Bronchial smooth muscle cell (primary cell): Measurements from ENCODE around the gene HPSE. TPM values are rescaled to one million over a fixed set of nuclear protein-coding genes. Genes with fewer than 3 reads are reported as not detected.

Experiments used
- total RNA-seq: library from RNA; depleted of rRNA; stranded (reverse); fragments of >200 nt; gene quantifications from 2 replicates; pipeline ENCODE4 v1.2.1, GENCODE V29; 2014

HPSE gene
- 0.63 and 0.69 TPM in 2 replicates for total RNA-seq

GRCh38 chr4:83334425-83335241, at the start of gene HPSE:
TSS of gene HPSE (minus strand) at chr4:83334848. CDS start at chr4:83334782, 66 bp downstream.

DNA sequence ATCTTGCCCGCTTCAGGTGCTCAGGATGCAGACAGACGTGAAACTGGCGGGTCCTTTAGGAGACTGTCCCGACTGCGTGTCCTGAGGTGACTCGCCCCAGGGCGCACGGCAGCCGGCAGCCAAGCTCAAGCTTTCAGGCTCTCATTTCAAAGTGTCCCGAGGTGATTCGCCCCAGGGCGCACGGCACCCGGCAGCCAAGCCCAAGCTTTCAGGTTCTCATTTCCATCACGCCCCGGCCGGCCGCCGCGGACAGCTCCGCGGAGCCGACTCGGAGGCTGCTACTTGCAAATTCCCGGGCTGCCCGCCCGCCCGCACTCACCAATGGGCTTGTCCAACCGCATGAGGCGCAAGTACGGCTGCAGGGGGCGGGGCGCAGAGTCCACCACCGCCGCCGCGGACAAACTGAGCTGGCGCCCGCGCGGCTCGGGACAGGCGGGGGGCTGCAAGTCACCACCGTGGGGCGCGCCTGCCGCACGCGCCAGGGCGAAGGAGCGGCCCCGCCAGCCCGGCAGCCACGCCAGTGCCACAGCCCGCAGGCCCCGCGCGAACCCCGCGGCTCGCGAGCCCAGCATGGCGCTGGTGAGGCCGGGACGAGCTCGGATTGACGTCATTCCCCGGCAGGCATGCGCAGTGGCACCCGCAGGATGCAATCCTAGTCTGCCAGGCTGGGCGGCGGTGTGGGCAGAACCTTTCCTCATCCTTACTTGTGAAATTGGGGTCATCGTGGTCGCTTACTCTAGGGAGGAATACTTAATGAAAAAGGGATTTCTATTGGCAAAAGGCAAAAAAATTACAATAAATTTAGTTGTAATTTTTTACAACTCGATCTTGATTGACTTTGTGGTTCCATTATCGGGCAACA, 50.2 kb downstream of the HPSE start, which contains the start of gene COQ2:
COQ2 (minus strand) TSS at position 606 of the 862 bp plus-strand sequence; CDS start at position 572, 34 bp downstream.

Other genes starting within 250 kb of the HPSE start
- under 0.01 TPM in 1 of 2 replicates, not detected in the other for gene PLAC8, start 220.1 kb downstream of the HPSE start, total RNA-seq
- 4.6 and 11.8 TPM in 2 replicates for gene COQ2, start 50.0 kb downstream of the HPSE start, total RNA-seq
- gene HELQ, start 121.0 kb upstream of the HPSE start, total RNA-seq, result 14.0 and 19.6 TPM in 2 replicates
- 17.5 and 25.4 TPM in 2 replicates for gene MRPS18C, start 121.2 kb upstream of the HPSE start, total RNA-seq
- gene ABRAXAS1, start 150.3 kb upstream of the HPSE start, total RNA-seq, result 21.3 and 24.7 TPM in 2 replicates
- 13.9 and 22.4 TPM in 2 replicates for gene GPAT3, start 201.3 kb upstream of the HPSE start, total RNA-seq